ENCODE data around the gene RBM44.

- no peak for TF ChIP-seq CTCF (IDR thresholded peaks at IDR 0.05)
- TF ChIP-seq POLR2AphosphoS5 (IDR thresholded peaks at IDR 0.05): no peak
Observed at GRCh38 chr2:237749002-237749401, 49.6 kb upstream of the RBM44 start.
